IMR-90 (cell line): ENCODE data around the gene SLX4IP. TPM values are rescaled to one million over a fixed set of nuclear protein-coding genes. Genes with fewer than 3 reads are reported as not detected.
A peak's percentile ranks its signal among the peaks of the same experiment; 100 is the strongest.

Experiments
- ATAC-seq: fragments of 200-7000 bp; cut with Tn5 transposase; 2 replicates; pipeline ENCODE4 v1.9.1; 2020; ENCODE audit warnings: low read depth, mild to moderate bottlenecking, moderate library complexity
- BruUV-seq: library from RNA; stranded (reverse); fragments of 400-500 nt; replicated peaks from 2 replicates; lab custom pipeline; 2021; lab: Mats Ljungman, UMichigan
- CTCF ChIA-PET: fragments of 300-600 bp; formaldehyde crosslinking; extraction: SDS; loops from one replicate; lab custom pipeline; 2021; ENCODE audit warnings: antibody characterized with exemption; lab: Yijun Ruan, JAX
- POLR2A ChIA-PET: fragments of 300-600 bp; sonication (Branson Sonifier 250); formaldehyde crosslinking; loops from one replicate; lab custom pipeline; 2022; ENCODE audit warnings: antibody characterized with exemption; ENCODE audit not compliant: unreplicated experiment; lab: Charles Lee
- DNase-seq: peaks from one replicate; pipeline ENCODE4 v3.0.0; 2013
- H2AFZ ChIP-seq: replicated peaks from 2 replicates; pipeline ENCODE3; 2013; ENCODE audit warnings: low read length, mild to moderate bottlenecking; ENCODE audit not compliant: poor library complexity
- H2AK5ac ChIP-seq: 2 replicates; pipeline ENCODE4 v1.6.1; 2013; ENCODE audit warnings: low read depth, low read length, inconsistent platforms
- H2AK9ac ChIP-seq: replicated peaks from 2 replicates; pipeline ENCODE3; 2013; ENCODE audit warnings: mild to moderate bottlenecking, low read depth, low read length, moderate library complexity; ENCODE audit not compliant: poor library complexity
- H2BK120ac ChIP-seq: 2 replicates; pipeline ENCODE4 v1.6.1; 2013; ENCODE audit warnings: low read depth, low read length, inconsistent platforms
- H2BK15ac ChIP-seq: 3 replicates; pipeline ENCODE4 v1.6.1; 2013; ENCODE audit warnings: low read depth, low read length, inconsistent platforms
- H2BK20ac ChIP-seq: 2 replicates; pipeline ENCODE4 v1.6.1; 2013; ENCODE audit warnings: low read depth, mild to moderate bottlenecking, inconsistent platforms, low read length, moderate library complexity
- H2BK5ac ChIP-seq: 2 replicates; pipeline ENCODE4 v1.6.1; 2013; ENCODE audit warnings: mild to moderate bottlenecking, low read depth, low read length, inconsistent platforms; ENCODE audit not compliant: poor library complexity, severe bottlenecking
- H3K14ac ChIP-seq: replicated peaks from 2 replicates; pipeline ENCODE4 v1.6.1; 2013; ENCODE audit warnings: low read depth, low read length, inconsistent platforms
- H3K18ac ChIP-seq: 2 replicates; pipeline ENCODE4 v1.6.1; 2013; ENCODE audit warnings: low read depth, low read length, control low read depth
- H3K23ac ChIP-seq: 2 replicates; pipeline ENCODE4 v1.6.1; 2013; ENCODE audit warnings: low read depth, low read length, inconsistent platforms
- H3K27ac ChIP-seq: 2 replicates; pipeline ENCODE4 v1.5.1; 2013; ENCODE audit warnings: mild to moderate bottlenecking, control low read depth, low read length; ENCODE audit not compliant: insufficient read depth
- H3K27me3 ChIP-seq: 2 replicates; pipeline ENCODE4 v1.6.1; 2013; ENCODE audit warnings: low read length; ENCODE audit not compliant: control insufficient read depth, insufficient read depth
- H3K36me3 ChIP-seq: 2 replicates; pipeline ENCODE4 v1.6.1; 2013; ENCODE audit warnings: low read length, mixed read lengths; ENCODE audit not compliant: control insufficient read depth, insufficient read depth
- H3K4ac ChIP-seq: 2 replicates; pipeline ENCODE4 v1.6.1; 2013; ENCODE audit warnings: low read depth, low read length, inconsistent platforms
- H3K4me1 ChIP-seq: 2 replicates; pipeline ENCODE4 v1.6.1; 2013; ENCODE audit warnings: low read length, mixed read lengths; ENCODE audit not compliant: control insufficient read depth, insufficient read depth
- H3K4me2 ChIP-seq: 2 replicates; pipeline ENCODE4 v1.6.1; 2013; ENCODE audit warnings: low read depth, mild to moderate bottlenecking, control low read depth, low read length, moderate library complexity
- H3K4me3 ChIP-seq: 2 replicates; pipeline ENCODE4 v1.5.1; 2013; ENCODE audit warnings: low read depth, mild to moderate bottlenecking, control low read depth, low read length, moderate library complexity; ENCODE audit not compliant: insufficient read depth
- H3K56ac ChIP-seq: 2 replicates; pipeline ENCODE4 v1.6.1; 2013; ENCODE audit warnings: low read length, inconsistent platforms; ENCODE audit not compliant: insufficient read depth; ENCODE audit errors: extremely low read depth
- H3K79me1 ChIP-seq, 2 experiments: 2 replicates each; pipeline ENCODE4 v1.6.1; 2013; ENCODE audit warnings: low read length in 2 of 2, inconsistent platforms in 1 of 2, low read depth in 1 of 2
- H3K9ac ChIP-seq: 2 replicates; pipeline ENCODE4 v1.6.1; 2013; ENCODE audit warnings: low read depth, low read length, control low read depth
- H3K9me1 ChIP-seq: 2 replicates; pipeline ENCODE4 v1.6.1; 2013; ENCODE audit warnings: low read length, inconsistent platforms; ENCODE audit not compliant: insufficient read depth
- H3K9me3 ChIP-seq: 2 replicates; pipeline ENCODE4 v1.6.1; 2013; ENCODE audit warnings: low read length; ENCODE audit not compliant: control insufficient read depth, insufficient read depth
- H4K20me1 ChIP-seq: 2 replicates; pipeline ENCODE4 v1.6.1; 2013; ENCODE audit warnings: low read length, inconsistent platforms; ENCODE audit not compliant: insufficient read depth
- H4K5ac ChIP-seq: 2 replicates; pipeline ENCODE4 v1.6.1; 2013; ENCODE audit warnings: mild to moderate bottlenecking, low read depth, low read length, control low read depth
- H4K8ac ChIP-seq, 2 experiments: 2 replicates each; pipeline ENCODE4 v1.6.1; 2013; ENCODE audit warnings: low read depth in 2 of 2, low read length in 2 of 2, control low read depth in 1 of 2, inconsistent platforms in 1 of 2
- H4K91ac ChIP-seq: 2 replicates; pipeline ENCODE4 v1.6.1; 2013; ENCODE audit warnings: low read depth, low read length, inconsistent platforms; ENCODE audit not compliant: insufficient read depth
- BHLHE40 ChIP-seq: fragments of 150-350 bp; IDR thresholded peaks from 2 replicates; pipeline ENCODE4 v1.6.1; 2016; ENCODE audit warnings: mild to moderate bottlenecking, low read depth, low read length
- CEBPB ChIP-seq: IDR thresholded peaks from 2 replicates; pipeline ENCODE4 v1.6.1; 2012; ENCODE audit warnings: low read depth, low read length, improper control_type of control experiment
- CHD1 ChIP-seq: IDR thresholded peaks from 2 replicates; pipeline ENCODE4 v1.6.1; 2012; ENCODE audit warnings: low read depth, low read length, improper control_type of control experiment
- ELK1 ChIP-seq: fragments of 150-350 bp; IDR thresholded peaks from 2 replicates; pipeline ENCODE4 v1.6.1; 2016; ENCODE audit warnings: low read depth, mild to moderate bottlenecking, low read length, moderate library complexity, borderline replicate concordance
- MAFK ChIP-seq: IDR thresholded peaks from 2 replicates; pipeline ENCODE4 v1.6.1; 2012; ENCODE audit warnings: low read depth, low read length, improper control_type of control experiment
- MAZ ChIP-seq: IDR thresholded peaks from 2 replicates; pipeline ENCODE4 v1.6.1; 2012; ENCODE audit warnings: low read depth, mild to moderate bottlenecking, low read length, improper control_type of control experiment, moderate library complexity, borderline replicate concordance
- MXI1 ChIP-seq: IDR thresholded peaks from 2 replicates; pipeline ENCODE4 v1.6.1; 2012; ENCODE audit warnings: low read depth, mild to moderate bottlenecking, low read length, moderate library complexity, borderline replicate concordance
- NFE2L2 ChIP-seq: fragments of 150-350 bp; IDR thresholded peaks from 2 replicates; pipeline ENCODE4 v1.6.1; 2016; ENCODE audit warnings: low read depth, mild to moderate bottlenecking, low read length
- POLR2A ChIP-seq: IDR thresholded peaks from 2 replicates; pipeline ENCODE4 v1.6.1; 2012; ENCODE audit warnings: mild to moderate bottlenecking, low read depth, low read length
- RAD21 ChIP-seq: IDR thresholded peaks from 2 replicates; pipeline ENCODE4 v1.6.1; 2012; ENCODE audit warnings: low read length, improper control_type of control experiment
- RCOR1 ChIP-seq: IDR thresholded peaks from 2 replicates; pipeline ENCODE4 v1.6.1; 2012; ENCODE audit warnings: mild to moderate bottlenecking, low read length, improper control_type of control experiment; ENCODE audit not compliant: insufficient replicate concordance
- SMC3 ChIP-seq: fragments of 150-350 bp; IDR thresholded peaks from 2 replicates; pipeline ENCODE4 v1.6.1; 2016; ENCODE audit warnings: low read depth, mild to moderate bottlenecking, antibody characterized with exemption, low read length, moderate library complexity
- USF2 ChIP-seq: fragments of 150-350 bp; IDR thresholded peaks from 2 replicates; pipeline ENCODE4 v1.6.1; 2017; ENCODE audit warnings: mild to moderate bottlenecking, antibody characterized with exemption, low read length, low read depth
- WGBS, 2 experiments: methylation state at CpG; one replicate each; pipeline versions ENCODE4 v1.1.5 to v1.1.7; 2013; ENCODE audit warnings: missing lambda C conversion rate in 2 of 2; ENCODE audit not compliant: insufficient read length in 1 of 2; ENCODE audit errors: extremely low coverage in 2 of 2; 5-methylcytosine and 5-hydroxymethylcytosine counted together
- dilution Hi-C: fragments of 300-500 bp; cut with HindIII; formaldehyde crosslinking; loops from one replicate; pipeline ENCODE4 v1.14.3; 2018; ENCODE audit warnings: low sequenced_read_pairs; ENCODE audit not compliant: unreplicated experiment
- in situ Hi-C: fragments of 300-500 bp; cut with MboI; formaldehyde crosslinking; loops from 3 replicates; pipeline ENCODE4 v1.14.3; 2019; ENCODE audit warnings: low sequenced_read_pairs, inconsistent platforms, mixed read lengths
- intact Hi-C: fragments of 100-400 bp; cut with micrococcal nuclease; formaldehyde crosslinking; loops from 2 replicates; pipeline ENCODE4 v1.10.0; 2022
- polyA plus RNA-seq, 3 experiments: library from polyadenylated mRNA; depleted of rRNA; stranded (reverse); fragments of >200 nt; gene quantifications; 2 replicates each; pipeline ENCODE4 v1.2.3, GENCODE V29; 2012; ENCODE audit warnings: low replicate concordance in 1 of 3
- total RNA-seq: library from RNA; depleted of rRNA; stranded (reverse); fragments of >200 nt; gene quantifications from 2 replicates; pipeline ENCODE4 v1.2.3, GENCODE V29; 2012

Gene SLX4IP
- total and polyA plus RNA-seq, 2 of the 4 experiments (the other 2 are of a cell fraction): 1.3 to 5.9 TPM

GRCh38 chr20:10511509-10512251 lies 76.6 kb downstream of the SLX4IP start (continued):
- TF ChIP-seq ELK1: no peak

- Histone ChIP-seq H3K9ac (no peak overlapping the region), H2AFZ (no peak overlapping the region), H3K56ac (no peak overlapping the region), H3K36me3 (no peaks in the 10 kb centered on the region), H3K23ac (no peak overlapping the region), H2AK9ac (no peak overlapping the region), H3K4ac (peak overlapping the region; percentile 73), H3K79me1 (peaks cover 12 to 39% of the 10 kb centered on the region in 2 experiments), H4K91ac (peak overlapping the region; percentile 54; the same call in 1 of the 2 replicates), H2BK15ac (peak overlapping the region; percentile 61; the same call in 1 of the 3 replicates), H3K9me1 (peaks cover 9% of the 10 kb centered on the region), H3K4me2 (no peak overlapping the region), H3K4me1 (peaks cover 20% of the 10 kb centered on the region), H3K18ac (no peak overlapping the region), H2BK20ac (peak overlapping the region; percentile 57), H3K27ac (no peak overlapping the region), H2BK120ac (peak overlapping the region; percentile 80), H4K8ac (no peak overlapping the region; a peak in 1 of 4 replicates), H3K4me3 (no peak overlapping the region), H3K14ac (peak overlapping the region; percentile 38; the same call in 1 of the 2 replicates), H4K20me1 (no peaks in the 10 kb centered on the region), H2AK5ac (peak overlapping the region; percentile 5; the same call in 1 of the 2 replicates), H3K27me3 (no peaks in the 10 kb centered on the region), H3K9me3 (no peaks in the 10 kb centered on the region), H2BK5ac (no peak overlapping the region), H4K5ac (0 out of 2 replicates have a peak overlapping the region, but pooled peaks have one; percentile 34)
- intact Hi-C loops (loop anchor here (5.0 kb wide), 1 partner anchor 36 kb away; no protein-coding TSS in a partner anchor), dilution Hi-C loops (no loop called here), in situ Hi-C loops (no loop called here)
- no peak for DNase-seq
- no peak for ATAC-seq
- CTCF ChIA-PET: interaction anchor here (0.6 kb wide), 1 partner anchor 27 kb away, joined by 4 read pairs; no protein-coding TSS in a partner anchor
- no TSS peak for BruUV-seq
- POLR2A ChIA-PET: no interaction called here
- no CpG with 5 or more reads among the region's 2 CpGs for WGBS, 2 experiments
- no peak for TF ChIP-seq MXI1
- TF ChIP-seq MAFK: no peak
- TF ChIP-seq RAD21: no peak
- no peak for TF ChIP-seq CEBPB
- TF ChIP-seq POLR2A: no peak
- no peak for TF ChIP-seq MAZ
- no peak for TF ChIP-seq ELK1
- no peak for TF ChIP-seq CHD1
- TF ChIP-seq SMC3: no peak
- no peak for TF ChIP-seq RCOR1
- no peak for TF ChIP-seq NFE2L2
- TF ChIP-seq USF2: no peak
- no peak for TF ChIP-seq BHLHE40
These were observed 78.0 kb downstream of the SLX4IP start for GRCh38 chr20:10513061-10513460.
